Stimulated activated CD8-positive, alpha-beta memory T cell treated with anti-CD3 and anti-CD28 coated beads, Interleukin-2, amount 100 ng/mL, for 1 hour (primary cell): ENCODE results near the gene UBXN10.
A peak's percentile ranks its signal among the peaks of the same experiment; 100 is the strongest.

ENCODE experiments used
- DNase-seq, 2 donors: peaks; one replicate each; pipeline ENCODE4 v3.0.0-alpha.2; 2020; ENCODE audit warnings: low read depth in 2 of 2

UBXN10 gene

GRCh38 chr1:20151906-20152598, 33.8 kb upstream of the UBXN10 start:
- DNase-seq: peak; percentile 54 to 63

DNA sequence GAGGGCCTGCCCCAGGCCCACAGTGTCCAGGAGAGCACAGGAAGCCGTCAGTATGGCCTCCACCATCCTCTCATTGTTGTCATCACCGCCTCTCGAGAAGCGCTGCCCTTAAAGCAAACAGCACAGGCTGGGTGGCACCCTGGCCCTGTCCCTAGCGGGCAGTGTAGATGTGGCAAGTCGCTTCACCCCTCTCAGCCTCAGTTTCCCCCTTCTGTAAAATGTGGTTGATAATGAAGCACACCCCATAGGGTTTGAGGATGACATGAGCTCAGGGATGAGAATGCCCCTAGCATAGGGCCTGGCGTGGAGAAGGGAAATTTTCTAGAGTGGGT, 33.3 kb upstream of the UBXN10 start:
- DNase-seq: no peak

DNA sequence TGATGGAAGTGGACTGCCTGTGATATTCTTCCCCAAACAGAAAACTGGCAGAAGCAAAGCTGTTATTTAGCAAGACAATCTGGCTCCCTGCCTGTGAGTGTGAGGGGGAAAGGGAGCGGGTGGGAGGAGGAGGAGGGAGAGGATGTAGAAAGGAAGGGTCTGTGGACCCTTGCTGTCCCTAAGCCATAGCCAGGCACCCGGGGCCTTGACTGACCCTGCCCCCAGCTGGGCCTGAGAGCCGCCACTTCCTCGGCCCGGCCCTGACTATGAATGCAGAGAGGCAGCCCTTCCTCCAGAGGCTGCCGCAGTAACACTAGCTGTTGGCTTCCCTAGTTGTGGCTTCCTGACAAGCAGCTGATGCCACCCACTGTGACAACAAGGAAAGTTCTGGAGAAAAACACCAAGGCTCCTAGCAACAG, 32.9 kb upstream of the UBXN10 start:
- DNase-seq: no peak

- no peak for DNase-seq
Measured at GRCh38 chr1:20154301-20154831, 31.5 kb upstream of the UBXN10 start.

GRCh38 chr1:20158358-20159070, 27.4 kb upstream of the UBXN10 start:
- no peak for DNase-seq

- no peak for DNase-seq
Measured at GRCh38 chr1:20160034-20160433, 25.9 kb upstream of the UBXN10 start.

GRCh38 chr1:20164694-20165202, 21.1 kb upstream of the UBXN10 start:
- no peak for DNase-seq

DNA sequence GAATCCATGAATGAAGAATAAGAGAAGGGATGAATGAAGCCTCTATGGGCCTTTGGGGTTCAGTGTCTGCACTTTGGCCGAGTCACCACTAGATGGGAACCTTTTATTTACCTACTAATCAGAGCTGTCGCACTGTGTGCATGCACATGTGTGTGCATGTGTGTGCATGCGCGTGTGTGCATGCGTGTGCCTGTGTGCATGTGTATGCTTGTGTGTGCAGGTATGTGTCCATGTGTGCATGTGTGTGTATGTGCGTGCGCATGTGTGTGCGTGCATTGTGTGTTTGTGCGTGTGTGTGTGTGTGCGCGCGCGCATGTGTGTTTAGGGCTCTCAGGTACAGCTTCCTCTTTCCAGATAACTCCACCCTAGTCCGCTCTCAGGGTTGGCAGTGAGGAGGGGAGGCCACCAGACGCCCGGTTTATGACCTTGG, 20.4 kb upstream of the UBXN10 start:
- no peak for DNase-seq

- no peak for DNase-seq
Measured at GRCh38 chr1:20166051-20166450, 19.8 kb upstream of the UBXN10 start.

DNA sequence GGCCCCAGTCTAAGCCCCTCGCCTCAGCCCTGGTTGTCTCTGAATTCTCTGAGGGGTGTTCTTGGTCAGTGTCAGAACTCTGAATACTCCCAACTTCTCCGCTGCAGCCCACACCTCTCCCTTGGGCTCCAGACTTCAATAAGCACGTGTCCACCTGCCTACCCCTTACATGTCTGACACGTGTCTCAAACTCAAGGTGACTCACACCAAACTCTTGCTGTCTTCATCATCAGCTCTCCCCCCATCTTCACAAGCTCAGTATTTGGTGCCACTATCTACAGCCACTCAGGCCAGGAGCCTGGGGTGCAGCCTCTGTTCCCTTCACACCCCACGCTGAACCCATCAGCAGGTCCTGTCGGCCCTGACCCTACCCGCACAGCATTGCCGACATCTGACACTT, 18.8 kb upstream of the UBXN10 start:
- DNase-seq: no peak

GRCh38 chr1:20168564-20169491, 17.1 kb upstream of the UBXN10 start:
- DNase-seq: no peak

- no peak for DNase-seq
Measured at GRCh38 chr1:20169932-20170331, 16.0 kb upstream of the UBXN10 start.

DNA sequence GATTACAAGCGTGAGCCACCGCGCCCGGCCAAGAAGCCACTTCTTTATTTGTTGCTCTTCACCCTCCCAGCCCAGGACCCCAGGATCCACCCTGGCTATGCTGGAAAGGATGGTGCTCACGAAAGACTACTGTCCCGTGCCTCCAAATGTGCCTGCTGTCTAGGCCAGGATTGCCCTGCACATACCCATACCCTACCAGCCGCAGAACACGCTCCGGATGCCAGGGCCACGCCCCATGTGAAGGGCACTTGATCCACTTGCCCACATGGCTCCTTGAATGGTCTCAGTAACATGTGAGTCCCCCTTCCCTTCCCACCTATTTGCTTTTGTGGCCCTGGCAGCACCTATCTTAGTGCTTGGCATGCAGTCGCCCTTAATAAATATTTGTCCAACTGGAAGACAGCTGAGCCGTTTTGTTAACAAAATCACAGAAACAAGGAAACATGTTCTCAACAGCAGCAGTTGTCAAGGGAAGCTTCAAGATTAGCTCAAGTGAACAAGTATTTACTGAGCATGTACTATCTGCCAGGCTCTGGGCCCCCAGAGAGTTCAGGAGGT, 13.8 kb upstream of the UBXN10 start:
- DNase-seq: no peak

- DNase-seq: no peak
Measured at GRCh38 chr1:20174937-20175666, 10.8 kb upstream of the UBXN10 start.

GRCh38 chr1:20178634-20179370, 7.1 kb upstream of the UBXN10 start:
- DNase-seq: no peak

DNA sequence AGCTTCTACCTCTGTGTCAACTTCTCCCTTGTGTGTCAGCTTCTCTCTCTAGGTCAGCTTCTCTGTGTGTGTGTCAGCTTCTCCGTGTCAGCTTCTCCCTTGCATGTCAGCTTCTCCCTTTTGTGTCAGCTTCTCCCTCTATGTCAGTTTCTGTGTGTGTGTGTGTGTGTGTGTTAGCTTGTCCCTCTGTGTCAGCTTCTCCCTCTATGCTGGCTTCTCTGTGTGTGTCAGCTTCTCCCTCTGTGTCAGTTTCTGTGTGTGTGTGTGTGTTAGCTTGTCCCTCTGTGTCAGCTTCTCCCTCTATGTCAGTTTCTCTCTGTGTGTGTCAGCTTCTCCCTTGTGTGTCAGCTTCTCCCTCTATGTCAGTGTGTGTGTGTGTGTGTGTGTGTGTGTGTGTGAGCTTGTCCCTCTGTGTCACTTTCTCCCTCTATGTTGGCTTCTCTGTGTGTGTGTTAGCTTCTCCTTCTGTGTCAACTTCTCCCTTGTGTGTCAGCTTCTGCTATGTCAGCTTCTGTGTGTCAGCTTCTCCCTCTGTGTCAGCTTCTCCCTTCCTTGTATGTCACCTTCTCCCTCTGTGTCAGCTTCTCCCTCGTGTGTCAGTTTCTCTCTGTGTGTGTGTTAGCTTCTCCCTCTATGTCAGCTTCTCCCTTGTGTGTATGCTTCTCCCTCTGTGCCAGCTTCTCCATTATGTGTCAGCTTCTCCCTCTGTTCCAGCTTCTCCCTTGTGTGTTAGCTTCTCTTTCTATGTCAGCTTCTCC, 6.3 kb upstream of the UBXN10 start:
- DNase-seq: no peak

DNA sequence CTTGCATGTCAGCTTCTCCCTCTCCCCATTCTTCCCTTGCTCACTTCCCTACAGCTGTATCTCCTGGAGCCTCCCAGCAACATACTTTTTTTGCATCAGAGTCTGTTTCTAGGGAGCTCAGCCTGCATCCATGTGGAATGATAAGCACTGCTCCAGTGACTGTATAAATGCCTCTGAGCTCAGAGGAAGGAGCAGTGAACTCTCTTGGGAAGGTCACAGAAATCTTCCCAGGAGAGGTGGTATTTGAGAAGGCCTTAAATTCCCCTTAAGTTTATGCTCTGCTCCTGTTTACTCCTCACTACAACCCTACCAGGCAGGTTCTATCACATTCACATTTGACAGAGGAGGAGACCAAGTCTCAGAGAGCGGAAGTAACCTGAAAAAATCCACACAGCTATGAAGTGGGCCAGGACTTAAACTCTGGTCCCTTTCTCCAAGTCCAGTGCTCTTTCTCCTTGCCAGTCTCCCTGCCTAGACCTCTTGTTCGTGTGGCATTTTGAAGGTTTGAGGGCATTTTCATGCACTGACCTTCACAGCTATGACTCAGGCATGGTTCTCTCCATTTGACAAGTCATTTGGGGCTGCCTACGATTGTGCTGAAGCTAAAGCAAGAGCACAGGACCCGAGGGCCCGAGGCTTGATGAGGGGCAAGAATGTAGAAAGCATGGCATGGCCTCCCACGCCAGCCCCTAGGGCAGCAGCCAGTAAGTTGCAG, 5.6 kb upstream of the UBXN10 start:
- no peak for DNase-seq

GRCh38 chr1:20180844-20181207, 5.1 kb upstream of the UBXN10 start:
- DNase-seq: no peak

DNA sequence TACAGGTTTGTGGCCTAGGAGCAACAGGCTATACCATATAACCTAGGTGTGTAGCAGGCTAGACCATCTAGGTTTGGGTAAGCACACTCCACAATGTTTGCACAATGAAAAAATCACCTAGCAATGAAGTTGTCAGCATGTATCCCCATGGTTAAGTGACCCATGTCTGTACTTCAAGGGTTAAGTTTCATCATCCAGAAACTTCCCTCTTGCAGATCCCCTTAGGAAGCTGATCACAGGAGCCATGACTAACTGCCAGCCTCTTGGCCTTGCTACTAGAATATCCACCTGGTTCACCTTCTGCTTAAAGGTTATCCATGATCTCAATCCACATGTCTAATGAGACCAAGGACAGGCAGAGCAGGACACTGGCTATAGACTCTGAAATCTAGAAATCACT, 3.5 kb upstream of the UBXN10 start:
- DNase-seq: no peak
